GM21367 (cell line): ENCODE data around the gene PER2.
"Not testable (repeated sequence)": the region's sequence is repeated elsewhere in the genome, so short reads cannot be mapped to it uniquely, and the experiment has no call there.

Source experiments
- ATAC-seq: cut with Tn5 transposase; IDR thresholded peaks from one replicate; pipeline ENCODE4 v1.9.1; 2021; ENCODE audit not compliant: unreplicated experiment

PER2 gene

GRCh38 chr2:238288650-238289573 lies 502 bp upstream of the PER2 start:
- ATAC-seq, result peak; percentile 89

- no peak for ATAC-seq
These were observed 1.2 kb downstream of the PER2 start for GRCh38 chr2:238286987-238287736.

DNA sequence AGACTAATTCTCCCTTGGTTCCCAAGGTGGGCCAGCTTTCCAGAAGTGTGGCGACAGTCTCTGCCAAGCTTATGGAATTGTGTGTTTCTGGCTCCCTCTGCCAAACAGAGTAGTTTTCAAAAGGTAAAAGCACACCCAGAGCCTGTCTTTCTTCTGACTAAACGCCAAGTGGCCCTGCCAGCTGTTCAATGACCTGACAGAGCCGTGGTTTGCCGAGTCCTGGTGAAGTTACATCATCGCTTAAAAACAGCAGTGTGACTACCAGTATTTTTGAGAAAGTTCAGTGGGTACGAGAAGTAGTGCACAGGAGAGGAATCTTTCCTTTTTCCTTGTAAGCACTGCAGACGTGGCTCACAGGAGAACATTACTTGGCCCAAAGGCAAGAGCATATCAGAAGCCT lies 1.9 kb downstream of the PER2 start:
- ATAC-seq, result no peak

- ATAC-seq, result no peak
These were observed 2.3 kb downstream of the PER2 start for GRCh38 chr2:238286095-238286494.

DNA sequence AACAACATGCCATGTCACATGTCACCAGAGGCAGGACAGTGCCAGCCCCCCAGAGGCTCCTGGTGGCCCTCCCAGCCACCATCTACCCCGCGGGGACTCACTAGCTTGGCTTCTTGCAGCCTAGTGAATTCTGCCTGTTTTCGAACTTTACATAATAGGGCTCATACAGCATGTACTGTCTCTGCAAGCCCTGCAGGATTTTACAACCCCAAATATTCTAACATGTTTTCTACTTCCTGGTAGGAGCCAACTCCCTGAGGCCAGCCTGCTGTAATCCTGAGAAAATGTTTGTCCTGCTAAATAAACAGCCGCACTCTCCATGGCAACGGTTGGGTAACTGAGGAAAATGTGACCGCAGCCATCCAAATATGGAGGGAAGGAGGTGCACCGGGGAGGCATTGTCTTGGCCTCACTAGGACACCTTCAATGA lies 2.7 kb downstream of the PER2 start:
- no peak for ATAC-seq

DNA sequence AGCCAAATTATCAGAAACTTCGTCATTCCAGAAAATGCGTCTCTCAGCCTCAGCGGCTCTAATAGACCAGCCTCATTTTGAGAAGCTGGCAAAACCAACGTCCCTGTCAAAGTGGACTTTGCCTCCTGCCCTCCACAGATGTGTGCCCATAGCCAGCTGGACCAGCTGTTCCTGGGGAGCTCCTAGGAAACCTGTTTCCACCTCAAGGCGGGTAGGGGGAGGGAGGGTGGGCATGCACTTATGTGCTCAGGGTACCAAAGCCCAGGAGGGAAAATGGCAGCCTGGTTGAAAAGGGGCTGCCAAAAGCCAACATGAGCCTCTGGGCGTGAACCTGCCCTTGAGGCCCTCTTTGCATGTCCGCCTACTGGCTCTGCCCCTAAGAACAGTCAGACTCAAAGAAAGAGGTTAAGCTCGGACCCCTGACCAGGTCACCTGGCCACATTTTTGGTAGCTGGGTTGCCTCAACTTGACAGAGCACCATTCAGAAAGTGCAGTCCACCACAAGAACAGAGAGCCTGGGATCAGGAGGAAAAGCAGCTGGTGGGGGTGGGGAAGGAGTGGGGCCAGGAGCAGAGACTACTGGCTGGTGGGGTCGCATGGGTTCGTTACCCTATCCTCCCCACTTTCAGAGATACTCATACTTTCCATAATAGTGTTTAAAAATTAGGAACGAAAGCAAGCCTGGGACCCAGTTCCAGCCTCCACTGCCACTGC lies 3.5 kb downstream of the PER2 start:
- ATAC-seq, result no peak

- no peak for ATAC-seq
These were observed 5.3 kb downstream of the PER2 start for GRCh38 chr2:238282861-238283738.

GRCh38 chr2:238281826-238282480 lies 6.5 kb downstream of the PER2 start:
- ATAC-seq, result no peak

DNA sequence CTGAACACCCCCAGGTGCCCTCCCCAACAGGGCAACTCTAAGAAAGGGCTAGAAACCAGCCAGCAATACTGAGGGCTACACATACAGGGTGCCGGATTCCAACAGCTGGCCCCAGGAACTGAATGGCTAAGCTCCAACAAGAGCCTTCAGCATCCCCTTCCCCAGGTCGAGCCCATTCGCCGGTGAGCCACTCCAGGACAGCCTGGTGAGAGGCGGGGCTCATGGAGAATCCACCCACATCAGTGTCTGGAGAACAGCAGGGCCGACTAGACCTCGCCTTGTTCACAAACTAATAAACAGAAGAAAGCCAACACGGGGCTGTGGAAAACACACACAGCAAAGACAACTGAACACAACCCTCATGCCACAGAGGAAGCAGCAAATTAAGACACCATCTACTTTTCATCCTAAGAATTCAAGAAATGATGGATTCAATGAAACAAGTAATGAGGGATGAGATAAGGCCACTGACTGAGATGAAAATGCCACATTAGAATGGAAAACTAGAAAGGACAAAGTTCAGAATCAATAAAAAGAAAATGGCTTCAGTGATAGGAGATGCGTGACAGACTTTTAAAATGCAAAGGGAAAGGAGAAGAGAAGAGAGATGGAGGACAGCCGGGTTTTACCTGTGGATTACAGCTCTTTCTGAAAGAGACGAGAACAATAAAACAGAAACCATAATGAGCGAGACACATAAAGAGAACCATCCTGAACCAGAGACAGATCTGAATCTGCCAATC lies 8.2 kb downstream of the PER2 start:
- ATAC-seq, result no peak

GRCh38 chr2:238279324-238279682 lies 9.1 kb downstream of the PER2 start:
- ATAC-seq, result no peak

- ATAC-seq, result no peak
These were observed 9.6 kb downstream of the PER2 start for GRCh38 chr2:238278626-238279323.

DNA sequence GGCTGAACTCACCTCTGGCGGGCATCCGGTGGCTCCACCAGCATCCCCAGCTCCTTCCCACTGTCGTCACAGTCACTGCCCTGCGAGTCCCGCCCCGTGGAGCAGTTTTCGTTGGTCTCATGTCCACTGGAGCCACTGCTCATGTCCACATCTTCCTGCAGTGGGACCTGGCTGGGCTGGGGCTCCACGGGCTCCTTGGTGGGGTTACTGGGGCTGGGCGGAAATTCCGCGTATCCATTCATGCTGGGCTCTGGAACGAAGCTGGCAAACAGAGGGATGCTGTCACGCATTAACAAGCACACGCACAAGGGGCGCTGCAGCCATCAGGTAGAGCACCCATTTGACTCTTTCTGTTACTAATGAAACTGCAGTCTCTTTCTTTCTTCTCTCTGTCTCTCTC lies 10.7 kb downstream of the PER2 start:
- no peak for ATAC-seq

GRCh38 chr2:238274152-238274865 lies 14.1 kb downstream of the PER2 start:
- no peak for ATAC-seq

DNA sequence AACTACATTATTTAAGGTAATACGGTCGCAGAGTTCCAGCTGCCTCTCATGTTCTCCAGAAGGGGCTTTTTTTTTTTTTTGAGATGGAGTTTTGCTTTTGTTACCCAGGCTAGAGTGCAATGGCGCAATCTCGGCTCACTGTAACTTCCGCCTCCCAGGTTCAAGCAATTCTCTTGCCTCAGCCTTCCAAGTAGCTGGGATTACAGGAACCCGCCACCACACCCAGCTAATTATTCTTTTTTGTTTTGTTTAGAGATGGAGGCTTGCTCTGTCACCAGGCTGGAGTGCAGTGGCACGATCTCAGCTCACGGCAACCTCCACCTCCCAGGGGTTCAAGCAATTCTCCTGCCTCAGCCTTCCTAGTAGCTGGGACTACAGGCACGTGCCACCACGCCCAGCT lies 15.0 kb downstream of the PER2 start:
- ATAC-seq, result not testable (repeated sequence)

GRCh38 chr2:238272156-238272555 lies 16.3 kb downstream of the PER2 start:
- no peak for ATAC-seq

DNA sequence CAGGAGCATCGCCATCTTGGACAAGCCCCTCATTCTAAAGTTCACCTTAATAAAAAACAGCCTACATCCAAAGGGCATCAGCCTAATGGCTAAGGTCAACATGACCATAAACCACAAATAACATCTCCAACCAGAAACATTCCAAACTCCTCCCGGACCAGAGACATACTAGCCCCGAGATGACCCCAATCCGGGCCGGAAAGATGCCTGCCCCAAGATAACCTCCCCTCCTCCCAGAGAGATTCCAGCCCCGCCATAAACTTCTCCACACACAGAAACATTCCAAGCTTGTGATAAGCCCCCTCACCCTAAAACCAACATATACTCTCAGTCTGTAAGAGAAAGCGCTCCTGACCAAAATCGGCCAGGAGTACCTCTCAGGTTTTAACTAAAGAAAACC lies 16.7 kb downstream of the PER2 start:
- ATAC-seq, result not testable (repeated sequence)

- ATAC-seq, result no peak
These were observed 17.3 kb downstream of the PER2 start for GRCh38 chr2:238271061-238271554.

DNA sequence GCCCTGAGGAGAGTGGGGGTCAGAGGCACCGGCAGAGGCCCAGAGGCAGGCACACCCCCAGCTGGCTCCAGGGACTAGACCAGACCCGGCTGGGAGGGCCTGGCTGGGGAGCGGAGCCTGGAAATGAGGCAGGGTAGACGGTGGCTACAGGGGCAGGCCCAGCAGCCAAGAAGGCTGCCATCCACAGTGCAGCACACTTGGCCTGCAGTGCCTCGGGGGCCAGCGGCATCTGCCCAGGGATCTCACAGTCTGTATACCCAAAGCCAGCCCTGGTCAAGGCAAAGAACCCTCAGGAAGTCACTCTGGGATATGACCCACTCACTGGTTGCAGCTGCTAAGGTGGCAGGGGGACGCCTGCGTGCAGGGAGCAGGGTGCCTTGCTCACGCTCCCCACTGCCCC lies 17.8 kb downstream of the PER2 start:
- no peak for ATAC-seq
